Stimulated activated CD8-positive, alpha-beta memory T cell treated with anti-CD3 and anti-CD28 coated beads, Interleukin-12 subunit alpha, Interleukin-12 subunit beta, amount 100 ng/mL, for 24 hours (primary cell): ENCODE measurements around the gene TLR7.

Source experiments
- DNase-seq: peaks from one replicate; pipeline ENCODE4 v3.0.0-alpha.2; 2020; ENCODE audit errors: extremely low read depth

Gene TLR7

DNA sequence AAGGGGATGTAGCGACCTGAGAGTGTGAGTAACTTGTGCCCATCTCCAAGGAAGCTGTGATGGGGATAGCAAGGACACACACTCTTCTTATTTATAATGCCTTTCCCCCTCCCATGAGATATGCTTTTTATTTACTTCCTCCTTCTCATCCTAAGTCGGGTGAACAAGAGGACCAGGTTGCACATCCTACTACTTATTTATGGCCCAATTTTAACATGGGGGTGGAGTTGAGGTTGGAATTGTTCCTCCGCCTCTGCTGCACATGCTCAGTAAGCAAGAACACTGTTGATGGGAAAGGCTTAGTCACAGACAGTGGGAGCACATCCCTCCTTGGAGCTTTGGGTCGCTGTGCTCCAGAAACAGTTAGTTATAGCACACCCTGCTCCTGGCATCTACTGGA lies 24.3 kb downstream of the TLR7 start:
- DNase-seq: no peak

DNA sequence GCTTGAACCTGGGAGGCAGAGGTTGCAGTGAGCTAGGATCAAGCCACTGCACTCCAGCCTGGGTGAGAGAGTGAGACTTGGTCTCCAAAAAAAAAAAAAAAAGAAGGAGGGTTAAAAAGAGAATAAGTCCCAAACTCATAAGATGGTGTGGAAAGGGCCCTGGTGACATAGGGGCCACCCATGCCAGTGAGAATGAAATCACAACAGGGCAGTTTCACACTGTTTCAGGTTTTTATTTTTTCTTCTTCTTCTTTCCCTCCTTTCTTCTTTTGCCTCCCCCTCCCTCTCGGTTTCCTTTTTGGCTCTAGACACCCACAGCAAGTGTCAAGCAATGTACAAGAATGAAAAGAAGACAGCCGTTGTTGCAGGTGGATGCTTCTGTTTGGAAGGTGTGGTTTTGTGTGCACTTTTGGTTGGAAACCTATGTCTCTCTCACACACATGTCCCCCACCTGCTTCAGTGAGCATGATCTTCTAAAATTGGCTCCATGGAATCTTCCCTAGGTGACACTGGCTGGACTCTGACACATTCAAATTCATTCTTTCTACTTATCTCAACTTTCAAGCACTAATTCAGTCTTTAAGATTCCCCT lies 25.1 kb downstream of the TLR7 start:
- no peak for DNase-seq

DNA sequence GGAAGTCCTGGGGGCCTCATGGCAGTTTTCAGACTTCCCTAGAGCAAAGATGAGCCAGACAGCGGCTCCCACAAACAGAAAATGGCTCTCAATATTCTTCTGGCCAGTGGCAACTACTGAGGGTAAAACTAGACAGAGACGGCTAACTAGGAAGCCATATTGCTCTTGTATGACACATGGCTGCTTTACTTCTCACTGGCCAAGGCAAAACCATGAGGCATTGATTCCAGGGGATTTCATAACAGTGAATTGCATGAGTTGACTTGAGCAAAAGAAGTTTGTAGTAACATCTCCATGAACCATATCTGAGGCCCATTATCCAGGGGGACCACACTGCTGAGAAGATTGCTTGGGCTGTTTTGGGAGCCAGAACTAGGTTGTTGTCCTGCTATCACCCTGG lies 25.8 kb downstream of the TLR7 start:
- DNase-seq: no peak

DNA sequence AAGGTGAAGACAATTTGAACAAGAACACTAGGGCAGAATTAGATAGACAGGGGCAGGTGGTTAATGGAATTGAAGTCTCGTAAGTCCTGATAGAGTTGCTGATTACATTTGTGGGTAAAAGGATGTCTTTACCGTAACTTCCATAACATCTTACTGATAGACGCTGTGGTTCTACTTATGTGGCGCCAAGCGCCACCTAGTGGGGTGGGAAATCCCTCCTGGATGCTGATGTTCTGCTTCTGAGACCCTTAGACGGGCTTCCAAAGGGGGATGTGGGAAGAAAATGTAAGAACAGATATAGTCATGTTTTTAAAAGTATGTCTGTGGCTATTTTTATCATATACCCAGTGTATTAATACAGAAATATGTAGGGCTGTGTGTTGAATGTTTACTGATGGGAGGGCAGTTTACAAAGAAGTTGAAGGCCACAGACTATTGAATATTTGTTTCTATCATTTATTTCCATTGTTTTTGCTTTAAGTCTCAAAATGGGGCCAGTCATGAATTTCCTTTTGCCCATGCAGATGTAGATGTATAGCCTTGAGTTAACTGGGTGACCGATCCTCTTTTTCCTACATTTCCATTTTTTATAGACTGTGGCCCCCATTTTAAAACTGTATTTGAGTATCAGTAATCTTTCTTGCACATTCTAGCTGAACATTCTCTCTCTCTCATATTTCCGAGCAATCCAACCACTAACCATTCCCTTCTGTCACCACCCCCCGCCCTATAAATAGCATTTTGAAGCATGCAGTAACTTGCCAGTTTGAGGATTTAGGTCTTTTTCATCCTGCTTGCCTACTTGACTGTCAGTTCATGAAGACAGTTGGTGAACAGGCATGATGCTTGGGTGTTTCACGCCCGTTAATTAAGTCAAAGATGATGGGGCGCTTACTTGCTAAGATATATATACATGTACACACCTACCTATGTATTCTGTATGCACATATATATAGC lies 27.5 kb downstream of the TLR7 start:
- DNase-seq: no peak

DNA sequence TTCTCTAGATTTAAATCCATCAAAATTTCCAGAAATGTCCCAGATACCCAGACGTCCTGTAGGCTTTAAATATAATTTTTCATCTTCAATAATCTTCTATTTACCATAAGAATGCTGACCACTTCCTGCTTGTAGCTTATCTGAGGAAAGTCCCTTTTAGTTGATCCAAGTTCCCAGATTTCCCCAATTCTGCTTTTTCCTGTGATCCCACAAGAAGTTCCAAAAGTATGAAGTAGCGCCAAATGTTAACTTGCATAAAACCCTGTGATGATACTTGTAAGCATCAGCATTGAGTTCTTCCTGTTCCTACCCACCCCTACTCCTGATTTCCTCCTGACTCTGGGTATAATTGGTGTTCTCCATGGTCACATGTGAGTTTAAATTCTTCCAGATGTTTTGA lies 29.0 kb downstream of the TLR7 start:
- DNase-seq: no peak

DNA sequence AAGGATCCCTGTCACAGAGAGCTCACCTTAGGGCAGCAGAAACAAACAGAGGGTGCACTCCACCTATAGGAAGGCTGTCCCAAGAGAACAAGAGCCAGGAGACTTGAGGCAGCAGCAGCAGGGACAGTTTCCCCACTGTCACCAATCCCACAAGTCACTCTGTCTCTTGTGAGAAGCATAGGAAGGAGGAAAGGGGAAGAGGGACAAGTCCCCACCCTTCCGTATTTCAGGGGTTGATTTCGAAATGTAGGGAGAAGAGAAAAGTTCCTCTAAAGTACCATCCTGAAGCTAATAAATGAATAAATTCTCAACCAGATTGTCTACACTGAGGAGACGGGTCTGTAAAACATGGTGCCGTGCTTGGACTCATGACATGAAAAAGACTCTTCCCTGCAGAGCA lies 30.1 kb downstream of the TLR7 start:
- no peak for DNase-seq

DNA sequence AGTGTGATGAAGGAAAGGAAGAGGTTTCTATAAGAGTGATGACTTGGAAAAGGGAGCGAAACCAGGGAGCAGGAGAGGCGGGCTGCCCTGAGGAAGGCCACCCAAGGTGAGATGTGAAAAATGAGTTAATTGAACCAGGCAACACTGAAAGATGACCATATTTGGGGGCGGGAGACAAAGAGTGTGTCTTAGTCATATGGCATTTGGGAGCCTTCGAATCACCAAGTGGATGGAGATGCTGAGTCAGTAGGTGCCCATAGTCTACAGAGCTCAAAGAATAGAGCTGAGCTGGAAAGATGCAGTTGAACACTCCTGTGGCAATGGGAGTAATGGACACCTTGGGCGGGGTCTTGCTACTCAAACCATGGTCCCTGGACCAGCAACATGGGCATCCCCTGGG lies 31.2 kb downstream of the TLR7 start:
- no peak for DNase-seq

DNA sequence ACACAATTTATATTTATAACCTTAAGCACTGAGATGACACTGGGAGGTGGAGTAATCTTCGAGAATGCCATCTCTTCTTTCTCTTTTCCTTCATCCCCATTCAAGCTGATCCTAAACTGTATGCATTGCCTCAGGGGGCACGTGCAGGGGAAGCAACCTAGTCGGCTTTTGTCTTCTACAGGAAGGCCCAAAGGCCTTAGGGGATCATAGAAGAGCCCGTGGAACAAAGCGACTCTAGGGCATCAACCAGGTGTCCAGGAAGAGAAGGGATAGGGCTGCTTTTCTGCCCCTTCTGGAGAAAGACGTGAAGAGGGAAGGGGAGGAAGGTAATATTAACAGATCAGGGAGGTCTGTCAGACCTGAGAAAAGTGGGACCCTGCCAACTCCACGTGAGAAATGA lies 32.6 kb downstream of the TLR7 start:
- DNase-seq: no peak

DNA sequence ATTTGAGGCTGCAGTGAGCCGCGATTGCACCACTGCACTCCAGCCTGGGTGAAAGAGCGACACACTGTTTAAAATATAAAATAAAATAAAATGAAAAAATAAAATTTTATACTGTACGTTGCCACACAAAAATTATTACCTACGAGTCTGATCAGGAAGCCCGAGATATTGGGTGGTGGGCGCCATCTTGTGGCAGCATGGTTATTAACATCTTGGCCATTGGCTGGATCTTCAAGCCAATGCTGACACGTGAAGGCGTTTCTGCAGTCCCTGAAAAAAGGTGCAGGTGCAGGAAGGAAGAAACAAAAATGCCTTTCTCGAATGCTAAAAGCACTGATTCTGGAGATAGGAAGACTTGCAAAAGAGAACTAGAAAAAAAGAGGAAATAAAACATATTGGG lies 34.6 kb downstream of the TLR7 start:
- DNase-seq: peak; percentile 19

DNA sequence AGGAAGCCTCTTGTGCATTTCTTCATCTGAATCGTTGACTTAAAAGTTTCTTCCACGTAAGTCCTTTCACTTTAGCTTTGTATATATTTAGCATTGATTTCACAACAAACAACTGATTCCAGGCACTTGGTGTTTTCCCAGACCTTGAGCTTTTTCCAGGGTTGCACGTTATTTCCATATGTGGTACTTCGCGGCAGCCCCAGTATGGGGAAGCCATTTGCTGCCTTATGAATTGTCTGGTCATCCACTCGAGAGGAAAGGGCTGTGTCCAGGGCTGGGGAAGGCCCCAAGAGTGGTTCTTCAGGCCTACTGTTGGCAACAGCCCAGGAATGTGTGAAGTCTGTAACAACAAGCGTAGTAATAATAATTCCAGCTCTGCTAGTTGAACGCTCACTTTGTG lies 36.8 kb downstream of the TLR7 start:
- no peak for DNase-seq

DNA sequence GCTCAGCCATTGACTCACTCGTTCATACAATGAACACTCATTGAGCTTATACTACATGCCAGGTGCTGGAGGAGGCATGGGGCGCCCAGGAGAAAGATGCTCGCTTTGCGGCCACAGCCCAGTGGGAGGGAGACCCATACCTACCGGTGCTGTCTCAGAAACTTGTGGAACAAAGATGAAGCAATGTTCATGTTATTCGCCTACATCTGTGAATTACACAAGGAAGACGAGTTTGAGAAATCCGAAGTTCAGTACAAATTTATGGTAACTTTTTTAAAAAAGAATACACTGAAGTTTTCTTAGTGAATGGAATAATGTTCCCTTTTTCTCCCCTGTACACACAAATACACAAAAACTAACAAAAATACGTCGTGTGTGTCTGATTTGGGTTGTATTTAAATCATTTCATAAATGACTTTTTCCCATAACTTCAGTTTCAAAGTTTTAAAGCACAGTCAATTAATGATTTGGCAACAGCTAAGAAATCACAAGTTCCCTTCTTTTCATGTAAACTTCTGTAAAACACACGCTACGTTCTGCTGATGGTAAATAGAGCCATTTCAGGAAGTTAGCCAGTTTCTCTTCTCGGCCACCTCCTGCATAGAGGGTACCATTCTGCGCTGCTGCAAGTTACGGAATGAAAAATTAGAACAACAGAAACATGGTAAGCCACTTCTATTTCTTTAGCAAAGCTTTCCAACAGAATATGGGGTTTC lies 39.3 kb downstream of the TLR7 start, which contains the start of gene TLR8:
Gene TLR8 (plus strand): TSS at position 575 of the 716 bp plus-strand sequence. CDS start 87 bp downstream, at position 662.
- DNase-seq: no peak

DNA sequence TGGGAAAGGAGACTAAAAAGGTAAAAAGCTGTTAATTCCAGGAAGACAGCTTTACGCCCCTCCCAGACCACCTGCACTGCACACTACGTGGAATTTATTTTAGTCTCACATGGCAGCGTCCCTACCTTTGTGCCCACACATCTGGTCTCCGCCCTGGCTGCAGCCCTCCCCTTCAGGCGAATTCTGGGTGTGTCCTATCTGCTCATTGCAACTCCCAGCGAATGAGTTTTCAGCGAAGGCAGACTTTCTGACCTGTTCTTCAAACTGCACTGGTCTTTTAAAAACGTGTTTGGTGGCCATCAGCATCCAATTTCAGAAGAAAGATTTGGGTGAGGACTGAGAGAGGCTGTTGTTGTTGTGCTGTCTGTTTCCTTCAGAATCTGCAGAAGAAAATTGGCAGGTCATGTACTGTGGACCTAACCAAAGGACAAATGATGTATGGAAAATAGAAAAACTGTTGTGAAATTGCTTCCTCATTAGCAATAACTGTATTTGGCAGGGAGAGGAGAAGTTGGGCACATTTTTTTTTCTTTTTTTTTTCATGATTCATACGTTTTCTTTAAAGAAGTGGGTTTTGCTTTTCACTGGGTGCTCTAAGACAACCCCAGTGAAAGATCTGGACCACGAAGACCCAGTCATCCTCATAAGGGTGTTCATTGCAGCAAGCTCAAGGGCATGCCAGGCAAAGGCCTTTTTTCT lies 43.7 kb downstream of the TLR7 start:
- DNase-seq: no peak

DNA sequence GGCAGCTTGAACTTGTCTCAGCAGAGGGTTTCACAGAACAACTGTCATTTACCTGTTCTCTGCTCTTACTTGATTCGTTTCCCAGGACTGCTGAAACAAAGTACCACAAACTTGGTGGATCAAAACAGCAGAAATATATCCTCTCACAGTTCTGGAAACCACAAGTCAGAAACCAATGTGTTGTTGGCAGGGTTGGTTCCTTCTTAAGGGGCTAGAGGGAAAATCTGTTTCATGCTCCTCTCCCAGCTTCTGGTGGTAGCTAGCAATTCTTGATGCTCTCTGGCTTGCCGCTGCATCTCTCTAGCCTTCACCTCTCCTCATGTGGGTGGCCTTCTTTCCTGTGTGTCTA lies 44.2 kb downstream of the TLR7 start:
- no peak for DNase-seq

DNA sequence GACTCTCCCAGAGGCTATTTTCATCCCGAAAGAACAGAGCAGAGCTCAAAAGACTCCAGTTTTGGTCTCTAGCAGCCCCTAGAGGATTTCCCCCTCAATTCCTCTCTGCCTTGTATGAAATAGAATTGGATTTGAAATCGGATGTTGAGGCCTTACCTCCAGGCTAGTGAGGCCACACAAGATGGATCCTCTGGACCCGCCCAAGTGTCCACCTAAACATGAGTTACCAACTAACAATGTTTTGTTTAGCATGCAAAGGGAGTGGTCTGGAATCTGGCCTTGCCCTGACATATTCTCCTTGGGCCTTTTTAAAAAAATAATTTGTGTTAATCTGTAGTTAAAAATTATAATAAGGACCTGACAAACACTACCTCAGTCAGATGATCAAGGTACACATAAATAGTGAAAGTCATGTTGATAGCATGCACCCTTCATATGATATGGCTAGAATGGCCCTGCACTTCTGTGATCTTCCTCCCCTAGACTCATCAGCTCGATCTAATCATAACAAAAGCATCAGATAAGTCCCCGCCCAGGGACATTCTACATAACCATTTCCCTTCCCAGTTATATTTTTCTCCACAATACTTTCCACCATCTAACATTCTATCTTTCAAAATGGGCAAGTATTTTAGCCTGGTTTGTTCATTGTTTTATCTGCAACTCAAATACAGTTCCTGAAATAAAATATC lies 46.1 kb downstream of the TLR7 start:
- no peak for DNase-seq

DNA sequence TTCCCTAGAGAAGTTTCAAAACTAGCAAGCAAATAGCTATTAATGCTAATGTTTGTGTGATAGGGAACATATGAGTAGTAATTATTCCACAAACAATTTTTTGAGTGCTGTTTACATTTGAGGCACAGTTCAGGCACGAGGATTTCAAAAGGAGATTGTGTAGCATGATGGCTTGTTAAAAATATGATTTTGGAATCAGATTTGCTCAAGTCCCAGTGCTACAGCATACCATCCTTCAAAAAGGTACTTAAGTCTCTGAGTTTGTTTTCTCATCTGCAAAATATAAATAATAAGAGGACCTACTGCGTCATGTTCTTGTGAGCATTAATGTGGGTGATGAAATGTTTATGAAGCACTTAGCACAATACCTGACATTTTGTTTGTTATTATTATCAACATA lies 50.9 kb downstream of the TLR7 start:
- no peak for DNase-seq

DNA sequence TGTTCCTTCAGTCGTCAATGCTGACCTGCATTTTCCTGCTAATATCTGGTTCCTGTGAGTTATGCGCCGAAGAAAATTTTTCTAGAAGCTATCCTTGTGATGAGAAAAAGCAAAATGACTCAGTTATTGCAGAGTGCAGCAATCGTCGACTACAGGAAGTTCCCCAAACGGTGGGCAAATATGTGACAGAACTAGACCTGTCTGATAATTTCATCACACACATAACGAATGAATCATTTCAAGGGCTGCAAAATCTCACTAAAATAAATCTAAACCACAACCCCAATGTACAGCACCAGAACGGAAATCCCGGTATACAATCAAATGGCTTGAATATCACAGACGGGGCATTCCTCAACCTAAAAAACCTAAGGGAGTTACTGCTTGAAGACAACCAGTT lies 52.2 kb downstream of the TLR7 start:
- DNase-seq: no peak

DNA sequence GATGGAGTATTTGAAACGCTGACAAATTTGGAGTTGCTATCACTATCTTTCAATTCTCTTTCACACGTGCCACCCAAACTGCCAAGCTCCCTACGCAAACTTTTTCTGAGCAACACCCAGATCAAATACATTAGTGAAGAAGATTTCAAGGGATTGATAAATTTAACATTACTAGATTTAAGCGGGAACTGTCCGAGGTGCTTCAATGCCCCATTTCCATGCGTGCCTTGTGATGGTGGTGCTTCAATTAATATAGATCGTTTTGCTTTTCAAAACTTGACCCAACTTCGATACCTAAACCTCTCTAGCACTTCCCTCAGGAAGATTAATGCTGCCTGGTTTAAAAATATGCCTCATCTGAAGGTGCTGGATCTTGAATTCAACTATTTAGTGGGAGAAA lies 52.7 kb downstream of the TLR7 start:
- DNase-seq: no peak

DNA sequence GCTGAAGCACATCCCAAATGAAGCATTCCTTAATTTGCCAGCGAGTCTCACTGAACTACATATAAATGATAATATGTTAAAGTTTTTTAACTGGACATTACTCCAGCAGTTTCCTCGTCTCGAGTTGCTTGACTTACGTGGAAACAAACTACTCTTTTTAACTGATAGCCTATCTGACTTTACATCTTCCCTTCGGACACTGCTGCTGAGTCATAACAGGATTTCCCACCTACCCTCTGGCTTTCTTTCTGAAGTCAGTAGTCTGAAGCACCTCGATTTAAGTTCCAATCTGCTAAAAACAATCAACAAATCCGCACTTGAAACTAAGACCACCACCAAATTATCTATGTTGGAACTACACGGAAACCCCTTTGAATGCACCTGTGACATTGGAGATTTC lies 54.1 kb downstream of the TLR7 start:
- DNase-seq: no peak

DNA sequence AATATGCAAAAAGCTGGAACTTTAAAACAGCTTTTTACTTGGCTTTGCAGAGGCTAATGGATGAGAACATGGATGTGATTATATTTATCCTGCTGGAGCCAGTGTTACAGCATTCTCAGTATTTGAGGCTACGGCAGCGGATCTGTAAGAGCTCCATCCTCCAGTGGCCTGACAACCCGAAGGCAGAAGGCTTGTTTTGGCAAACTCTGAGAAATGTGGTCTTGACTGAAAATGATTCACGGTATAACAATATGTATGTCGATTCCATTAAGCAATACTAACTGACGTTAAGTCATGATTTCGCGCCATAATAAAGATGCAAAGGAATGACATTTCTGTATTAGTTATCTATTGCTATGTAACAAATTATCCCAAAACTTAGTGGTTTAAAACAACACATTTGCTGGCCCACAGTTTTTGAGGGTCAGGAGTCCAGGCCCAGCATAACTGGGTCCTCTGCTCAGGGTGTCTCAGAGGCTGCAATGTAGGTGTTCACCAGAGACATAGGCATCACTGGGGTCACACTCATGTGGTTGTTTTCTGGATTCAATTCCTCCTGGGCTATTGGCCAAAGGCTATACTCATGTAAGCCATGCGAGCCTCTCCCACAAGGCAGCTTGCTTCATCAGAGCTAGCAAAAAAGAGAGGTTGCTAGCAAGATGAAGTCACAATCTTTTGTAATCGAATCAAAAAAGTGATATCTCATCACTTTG lies 55.2 kb downstream of the TLR7 start:
- no peak for DNase-seq

DNA sequence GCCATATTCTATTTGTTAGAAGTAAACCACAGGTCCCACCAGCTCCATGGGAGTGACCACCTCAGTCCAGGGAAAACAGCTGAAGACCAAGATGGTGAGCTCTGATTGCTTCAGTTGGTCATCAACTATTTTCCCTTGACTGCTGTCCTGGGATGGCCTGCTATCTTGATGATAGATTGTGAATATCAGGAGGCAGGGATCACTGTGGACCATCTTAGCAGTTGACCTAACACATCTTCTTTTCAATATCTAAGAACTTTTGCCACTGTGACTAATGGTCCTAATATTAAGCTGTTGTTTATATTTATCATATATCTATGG lies 55.7 kb downstream of the TLR7 start:
- no peak for DNase-seq

DNA sequence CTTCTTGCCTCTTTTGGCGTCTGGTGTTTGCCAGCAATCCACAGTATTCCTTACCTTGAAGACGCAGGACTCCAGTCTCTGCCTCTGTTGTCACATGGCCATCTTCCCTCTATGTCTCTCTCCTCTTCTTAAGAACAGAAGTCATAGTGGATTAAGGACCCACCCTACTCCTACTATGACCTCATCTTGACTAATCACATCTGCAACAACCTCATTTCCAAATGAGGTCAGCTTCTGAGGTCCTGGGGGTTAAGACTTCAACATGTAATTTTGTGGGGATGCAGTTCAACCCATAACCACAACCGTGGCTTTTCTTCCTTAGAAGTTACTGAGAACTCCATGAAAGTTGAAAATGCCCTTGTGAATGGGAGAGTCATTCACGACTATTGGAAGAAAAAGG lies 62.8 kb downstream of the TLR7 start:
- DNase-seq: no peak
